Heart left ventricle (tissue), 13 donors: ENCODE measurements around the gene GNAT2.

ENCODE experiments used
- CTCF ChIP-seq, 12 donors: fragments of 200-600 bp; sonication (generic) in 4 of 12; IDR thresholded peaks; one replicate each; pipeline versions ENCODE4 v1.5.0 to v1.8.0; 2018 to 2022; ENCODE audit warnings: antibody characterized with exemption in 12 of 12, mild to moderate bottlenecking in 5 of 12
- POLR2A ChIP-seq, 2 donors: fragments of 450-650 bp; IDR thresholded peaks; one replicate each; pipeline ENCODE4 v1.6.1; 2017; ENCODE audit warnings: antibody characterized with exemption in 2 of 2, mild to moderate bottlenecking in 2 of 2, moderate library complexity in 2 of 2
- donor health status: ischemic (EF 13 %, LVEDD 7.1; RV severe dilation, severe dysfunction).
- donor health status: DM: no; HTN: yes; CAD: no.
- donor health status: DM: no; HTN: no; CAD: no.
- donor health status: ischemic (EF 25% LVEDD 6.9; RV normal size, moderate dysfunction).
- donor health status: ischemic (EF 25% LVEDD 5.7; RV mildly dilated, moderate dysfunction).
- donor health status: ischemic (EF 35%, LVEDD 5.7; RV mildly dilated, moderate dysfunction).
- donor health status: nonischemic (EF 11% LVEDD 7.7; RV severe dilation, severe dysfunction).
- donor health status: DM: yes; HTN: yes; CAD: no.
- donor health status: PGD.
- donor health status: ischemic (EF 29% LVEDD 5.4; RV normal size, mild dysfunction).
- donor health status: nonischemic (EF 23%, LVEDD 6.1; RV moderate dilation, normal function).

- TF ChIP-seq CTCF (IDR thresholded peaks at IDR 0.05), result no peak
- TF ChIP-seq POLR2A (IDR thresholded peaks at IDR 0.05), result no peak
Measured at GRCh38 chr1:109609881-109610280, 9.5 kb downstream of the GNAT2 start.
